ENCODE results near the gene RAC2.

DNA sequence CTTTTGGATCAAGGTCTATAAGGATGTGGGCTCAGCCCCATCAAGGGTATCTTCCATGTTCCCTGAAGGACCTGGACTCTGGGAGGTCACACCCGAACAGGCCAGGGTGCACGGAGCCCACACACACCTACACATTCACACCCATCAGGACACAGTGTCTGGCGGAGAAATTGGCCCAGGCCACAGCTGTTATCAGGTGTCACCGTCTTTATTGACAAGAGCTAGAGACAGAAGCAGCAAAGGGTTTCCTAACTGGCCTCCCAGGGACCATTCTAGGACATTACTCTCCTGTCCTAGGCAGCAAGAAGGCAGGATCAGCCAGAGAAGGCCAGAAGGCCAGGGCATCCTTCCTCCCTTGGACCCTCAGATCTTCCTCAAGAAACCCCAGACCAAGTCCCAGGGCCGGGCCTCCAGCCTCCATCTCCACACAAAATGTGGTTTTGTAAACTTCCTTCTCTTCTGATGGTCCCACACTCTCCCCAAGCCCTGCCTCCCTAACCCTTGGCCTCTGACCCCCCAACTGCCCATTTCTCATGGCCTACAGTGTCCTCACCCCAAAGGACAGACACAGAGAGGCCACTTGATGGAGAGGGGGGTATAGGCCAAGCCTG, 39.9 kb downstream of the RAC2 start:
- TF ChIP-seq, protein P1, sequence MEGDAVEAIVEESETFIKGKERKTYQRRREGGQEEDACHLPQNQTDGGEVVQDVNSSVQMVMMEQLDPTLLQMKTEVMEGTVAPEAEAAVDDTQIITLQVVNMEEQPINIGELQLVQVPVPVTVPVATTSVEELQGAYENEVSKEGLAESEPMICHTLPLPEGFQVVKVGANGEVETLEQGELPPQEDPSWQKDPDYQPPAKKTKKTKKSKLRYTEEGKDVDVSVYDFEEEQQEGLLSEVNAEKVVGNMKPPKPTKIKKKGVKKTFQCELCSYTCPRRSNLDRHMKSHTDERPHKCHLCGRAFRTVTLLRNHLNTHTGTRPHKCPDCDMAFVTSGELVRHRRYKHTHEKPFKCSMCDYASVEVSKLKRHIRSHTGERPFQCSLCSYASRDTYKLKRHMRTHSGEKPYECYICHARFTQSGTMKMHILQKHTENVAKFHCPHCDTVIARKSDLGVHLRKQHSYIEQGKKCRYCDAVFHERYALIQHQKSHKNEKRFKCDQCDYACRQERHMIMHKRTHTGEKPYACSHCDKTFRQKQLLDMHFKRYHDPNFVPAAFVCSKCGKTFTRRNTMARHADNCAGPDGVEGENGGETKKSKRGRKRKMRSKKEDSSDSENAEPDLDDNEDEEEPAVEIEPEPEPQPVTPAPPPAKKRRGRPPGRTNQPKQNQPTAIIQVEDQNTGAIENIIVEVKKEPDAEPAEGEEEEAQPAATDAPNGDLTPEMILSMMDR (conservative IDR thresholded peaks at IDR 0.05; ENCODE audit: low read depth, low read length) = no peak
- no peak for TF ChIP-seq EZH2 (IDR thresholded peaks at IDR 0.05; ENCODE audit: low read length, unreplicated experiment)
